Right lobe of liver (tissue), 6 donors: ENCODE data around the gene NOP9. TPM values are rescaled to one million over a fixed set of nuclear protein-coding genes. Genes with fewer than 3 reads are reported as not detected.

Experiments
- ATAC-seq, 4 donors: fragments of 200-7000 bp; cut with Tn5 transposase; one replicate each; pipeline ENCODE4 v1.9.1; 2020; ENCODE audit warnings: mild to moderate bottlenecking in 4 of 4, moderate library complexity in 4 of 4
- DNase-seq, 3 donors: peaks; one replicate each; pipeline ENCODE4 v3.0.0-alpha.2; 2020
- H3K27ac ChIP-seq, 3 donors: fragments of 200-600 bp; one replicate each; pipeline ENCODE4 v1.8.0; 2022
- H3K27me3 ChIP-seq, 2 donors: fragments of 200-600 bp; one replicate each; pipeline ENCODE4 v1.8.0; 2022
- H3K36me3 ChIP-seq, 4 donors: fragments of 200-600 bp; sonication (generic) in 1 of 4; one replicate each; pipeline versions ENCODE4 v1.5.1 to v1.8.0; 2017 to 2022; ENCODE audit warnings: control low read depth in 1 of 4
- H3K4me1 ChIP-seq, 4 donors: fragments of 200-600 bp; sonication (generic) in 1 of 4; one replicate each; pipeline versions ENCODE4 v1.5.1 to v1.8.0; 2017 to 2022; ENCODE audit warnings: control low read depth in 1 of 4
- H3K4me3 ChIP-seq, 3 donors: fragments of 200-600 bp; one replicate each; pipeline ENCODE4 v1.8.0; 2022
- H3K9me3 ChIP-seq, 4 donors: fragments of 200-600 bp; sonication (generic) in 1 of 4; one replicate each; pipeline versions ENCODE4 v1.5.1 to v1.8.0; 2017 to 2022; ENCODE audit warnings: control low read depth in 1 of 4
- CTCF ChIP-seq, 4 donors: fragments of 200-600 bp in 3 of 4; fragments of 450-650 bp in 1 of 4; IDR thresholded peaks; one replicate each; pipeline versions ENCODE4 v1.5.1 to v1.8.0; 2016 to 2022; ENCODE audit warnings: antibody characterized with exemption in 4 of 4, mild to moderate bottlenecking in 2 of 4
- POLR2A ChIP-seq: fragments of 450-650 bp; IDR thresholded peaks from one replicate; pipeline ENCODE4 v1.6.1; 2017; ENCODE audit warnings: antibody characterized with exemption, mild to moderate bottlenecking
- WGBS: methylation state at CpG from one replicate; pipeline ENCODE4 v1.1.6; 2018; ENCODE audit warnings: low coverage, low lambda C conversion rate; ENCODE audit not compliant: insufficient coverage; ENCODE audit errors: missing lambda C conversion rate; 5-methylcytosine and 5-hydroxymethylcytosine counted together
- intact Hi-C, 2 donors: fragments of 100-400 bp; cut with DNase I; formaldehyde crosslinking; loops; one replicate each; pipeline versions ENCODE4 v1.11.2 to v1.14.1; 2022
- small RNA-seq, 2 experiments: library from RNA; depleted of rRNA; stranded (forward); fragments of <200 nt; gene quantifications; one replicate each; pipeline ENCODE3, GENCODE V24; 2016
- total RNA-seq, 6 experiments: library from RNA; depleted of rRNA in 2 of 6; stranded (reverse); fragments of >200 nt in 2 of 6; fragmentation: NEBNext Ultra II Directional in 3 of 6; extraction: Animal tissue kit (Norgen Biotek cat#: 25700) in 3 of 6; gene quantifications; one replicate each; pipeline versions ENCODE4 v1.1.0 to v1.2.4, GENCODE V29; 2016 to 2023
- donor health status: DM: no; HTN: yes; CAD: no.
- donor health status: DM: no; HTN: no; CAD: no.
- donor health status: DM: no; HTN: no; CAD: no.
- donor health status: DM: no; HTN: yes; CAD: no.
- donor health status: DM: no; HTN: yes; CAD: no.

NOP9 gene
- total RNA-seq, 6 experiments from 2014 or later: 8.2 to 15.3 (median 11.4) TPM

DNA sequence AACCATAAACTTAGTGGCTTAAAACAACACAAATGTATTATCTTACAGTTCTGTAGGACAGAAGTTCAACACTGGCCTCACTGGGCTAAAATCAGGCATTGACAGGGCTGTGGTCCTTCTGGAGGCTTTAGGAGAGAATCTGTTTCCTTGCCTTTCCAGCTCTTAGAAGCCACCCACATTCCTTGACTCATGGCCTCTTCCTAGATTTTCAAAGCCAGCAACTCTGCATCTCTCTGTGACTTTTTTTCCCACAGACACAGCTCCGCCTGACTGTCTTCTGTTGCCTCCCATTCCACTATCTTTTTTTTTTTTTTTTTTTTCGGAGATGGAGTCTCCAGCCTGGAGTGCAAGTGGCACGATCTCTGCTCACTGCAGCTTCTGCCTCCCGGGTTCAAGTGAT, 56.6 kb downstream of the NOP9 start:
- DNase-seq (no peak), ATAC-seq (no peak)
- Histone ChIP-seq H3K9me3 (no peaks in the 10 kb centered on the region), H3K27me3 (no peaks in the 10 kb centered on the region), H3K36me3 (no peaks in the 10 kb centered on the region), H3K27ac (no peak overlapping the region), H3K4me1 (peaks cover 0 to 4% (median 0%) of the 10 kb centered on the region in 4 donors), H3K4me3 (no peak overlapping the region)
- intact Hi-C loops: no loop called here
- 73% methylated on average over 2 of the region's 4 CpGs for WGBS
- TF ChIP-seq POLR2A (no peak), CTCF (IDR thresholded peaks at IDR 0.05) (no peak)

Small RNA genes within 50 kb of the gene (small RNA-seq; reads per million reads assigned to genes)
- 0 reads per million in 2 experiments for gene RF00026

Other genes with a start within 250 kb of the NOP9 start
- gene CARMIL3, start 247.8 kb upstream of the NOP9 start, total RNA-seq: 1 to 10 TPM in 1 of 6 experiments, under 1 TPM in 5; 0.18 to 1.9 (median 0.29) TPM
- gene CPNE6, start 228.3 kb upstream of the NOP9 start, total RNA-seq: under 1 TPM in 4 of 6 experiments, not detected in 2; 0.09 to 0.40 (median 0.18) TPM
- 100 to 1,000 TPM; 124 to 615 (median 240) TPM for gene PCK2, start 205.5 kb upstream of the NOP9 start, total RNA-seq
- 100 to 1,000 TPM in 3 of 6 experiments, 10 to 100 TPM in 3; 65.9 to 180 (median 103) TPM for gene DCAF11, start 185.1 kb upstream of the NOP9 start, total RNA-seq
- 1 to 10 TPM; 1.4 to 2.9 (median 2.1) TPM for gene NRL, start 184.9 kb upstream of the NOP9 start, total RNA-seq
- gene FITM1, start 169.2 kb upstream of the NOP9 start, total RNA-seq: 10 to 100 TPM in 3 of 6 experiments, 1 to 10 TPM in 3; 1.5 to 32.5 (median 9.3) TPM
- gene PSME1, start 163.7 kb upstream of the NOP9 start, total RNA-seq: 100 to 1,000 TPM in 4 of 6 experiments, 10 to 100 TPM in 2; 81.7 to 119 (median 107) TPM
- gene EMC9, start 158.3 kb upstream of the NOP9 start, total RNA-seq: 10 to 100 TPM; 10.2 to 21.4 (median 11.9) TPM
- gene PSME2, start 153.2 kb upstream of the NOP9 start, total RNA-seq: 100 to 1,000 TPM in 4 of 6 experiments, 10 to 100 TPM in 2; 66.1 to 142 (median 110) TPM
- 10 to 100 TPM; 17.5 to 39.6 (median 26.2) TPM for gene RNF31, start 152.4 kb upstream of the NOP9 start, total RNA-seq
- 10 to 100 TPM; 17.4 to 66.6 (median 37.2) TPM for gene IRF9, start 138.6 kb upstream of the NOP9 start, total RNA-seq
- 1 to 10 TPM; 1.6 to 7.4 (median 3.4) TPM for gene REC8, start 127.8 kb upstream of the NOP9 start, total RNA-seq
- gene IPO4, start 111.0 kb upstream of the NOP9 start, total RNA-seq: 10 to 100 TPM; 17.9 to 44.0 (median 23.0) TPM
- 10 to 100 TPM; 32.1 to 49.8 (median 41.2) TPM for gene TM9SF1, start 104.4 kb upstream of the NOP9 start, total RNA-seq
- gene TSSK4, start 94.2 kb upstream of the NOP9 start, total RNA-seq: under 1 TPM in 2 of 6 experiments, not detected in 4; 0.29 TPM
- gene CHMP4A, start 86.4 kb upstream of the NOP9 start, total RNA-seq: 10 to 100 TPM; 11.9 to 28.9 (median 17.1) TPM
- 1 to 10 TPM; 3.7 to 6.3 (median 4.9) TPM for gene MDP1, start 83.8 kb upstream of the NOP9 start, total RNA-seq
- gene NEDD8, start 67.5 kb upstream of the NOP9 start, total RNA-seq: 10 to 100 TPM; 60.0 to 72.9 (median 68.7) TPM
- 10 to 100 TPM; 26.2 to 40.2 (median 34.2) TPM for gene GMPR2, start 66.9 kb upstream of the NOP9 start, total RNA-seq
- gene TINF2, start 57.2 kb upstream of the NOP9 start, total RNA-seq: 10 to 100 TPM; 13.4 to 28.1 (median 24.1) TPM
- 1 to 10 TPM in 2 of 6 experiments, under 1 TPM in 4; 0.37 to 1.9 (median 0.77) TPM for gene TGM1, start 36.7 kb upstream of the NOP9 start, total RNA-seq
- 10 to 100 TPM; 11.5 to 28.3 (median 15.2) TPM for gene RABGGTA, start 28.3 kb upstream of the NOP9 start, total RNA-seq
- 10 to 100 TPM; 49.1 to 89.3 (median 60.1) TPM for gene DHRS1, start 70 bp upstream of the NOP9 start, total RNA-seq
- gene CIDEB, start 8.1 kb downstream of the NOP9 start, total RNA-seq: 100 to 1,000 TPM; 118 to 219 (median 196) TPM
- 1 to 10 TPM; 1.8 to 5.8 (median 3.5) TPM for gene LTB4R2, start 10.3 kb downstream of the NOP9 start, total RNA-seq
- 1 to 10 TPM; 2.7 to 5.5 (median 3.9) TPM for gene LTB4R, start 11.7 kb downstream of the NOP9 start, total RNA-seq
- gene ADCY4, start 35.2 kb downstream of the NOP9 start, total RNA-seq: 1 to 10 TPM; 2.3 to 7.2 (median 3.9) TPM
- 1 to 10 TPM in 2 of 6 experiments, under 1 TPM in 4; 0.70 to 1.6 (median 0.90) TPM for gene RIPK3, start 40.1 kb downstream of the NOP9 start, total RNA-seq
- 1 to 10 TPM; 1.0 to 3.7 (median 2.0) TPM for gene NFATC4, start 68.3 kb downstream of the NOP9 start, total RNA-seq
- gene NYNRIN, start 99.2 kb downstream of the NOP9 start, total RNA-seq: 1 to 10 TPM; 1.8 to 6.1 (median 2.7) TPM
- 1 to 10 TPM in 4 of 6 experiments, under 1 TPM in 2; 0.74 to 1.8 (median 1.2) TPM for gene CBLN3, start 129.8 kb downstream of the NOP9 start, total RNA-seq
- 10 to 100 TPM; 19.6 to 24.9 (median 21.4) TPM for gene KHNYN, start 130.1 kb downstream of the NOP9 start, total RNA-seq
- 10 to 100 TPM; 24.9 to 32.8 (median 28.3) TPM for gene SDR39U1, start 142.9 kb downstream of the NOP9 start, total RNA-seq
- not detected for gene CMA1, start 208.4 kb downstream of the NOP9 start, total RNA-seq